HG02973 (cell line): ENCODE measurements around the gene MROH2A.
"Not testable (repeated sequence)": the region's sequence is repeated elsewhere in the genome, so short reads cannot be mapped to it uniquely, and the experiment has no call there.

Experiments
- ATAC-seq: cut with Tn5 transposase; IDR thresholded peaks from one replicate; pipeline ENCODE4 v1.9.1; 2021; ENCODE audit warnings: moderate library complexity; ENCODE audit not compliant: unreplicated experiment

MROH2A gene

GRCh38 chr2:233853883-233854240 lies 75.7 kb downstream of the MROH2A start:
- ATAC-seq, result peak; percentile 4

GRCh38 chr2:233854241-233854981 lies 76.3 kb downstream of the MROH2A start, which contains the start of gene HJURP:
Gene HJURP, minus strand, starts transcription at chr2:233854535. Its CDS starts 35 bp downstream, at chr2:233854500.
- ATAC-seq, result peak; percentile 93

DNA sequence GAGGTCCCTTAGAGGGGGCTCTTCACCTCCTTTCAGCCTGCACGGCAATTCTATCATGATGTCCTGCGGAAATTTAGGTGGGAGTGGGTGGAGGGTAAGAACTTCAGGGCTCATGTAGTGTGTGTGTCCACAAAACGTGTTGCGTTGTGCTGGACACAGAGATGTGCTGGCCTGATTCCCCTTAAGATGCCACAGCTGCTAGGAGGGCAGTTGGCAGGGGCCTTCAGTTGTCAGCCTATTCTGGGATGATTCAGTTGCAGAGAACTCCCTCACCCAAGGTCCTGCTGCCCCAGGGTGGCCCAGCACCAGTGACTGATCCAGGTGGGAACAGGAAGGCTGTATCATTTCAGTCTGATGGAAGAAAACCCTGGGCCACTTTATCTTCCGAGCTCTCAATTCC lies 77.2 kb downstream of the MROH2A start:
- ATAC-seq, result no peak

GRCh38 chr2:233856184-233856583 lies 78.1 kb downstream of the MROH2A start:
- no peak for ATAC-seq

DNA sequence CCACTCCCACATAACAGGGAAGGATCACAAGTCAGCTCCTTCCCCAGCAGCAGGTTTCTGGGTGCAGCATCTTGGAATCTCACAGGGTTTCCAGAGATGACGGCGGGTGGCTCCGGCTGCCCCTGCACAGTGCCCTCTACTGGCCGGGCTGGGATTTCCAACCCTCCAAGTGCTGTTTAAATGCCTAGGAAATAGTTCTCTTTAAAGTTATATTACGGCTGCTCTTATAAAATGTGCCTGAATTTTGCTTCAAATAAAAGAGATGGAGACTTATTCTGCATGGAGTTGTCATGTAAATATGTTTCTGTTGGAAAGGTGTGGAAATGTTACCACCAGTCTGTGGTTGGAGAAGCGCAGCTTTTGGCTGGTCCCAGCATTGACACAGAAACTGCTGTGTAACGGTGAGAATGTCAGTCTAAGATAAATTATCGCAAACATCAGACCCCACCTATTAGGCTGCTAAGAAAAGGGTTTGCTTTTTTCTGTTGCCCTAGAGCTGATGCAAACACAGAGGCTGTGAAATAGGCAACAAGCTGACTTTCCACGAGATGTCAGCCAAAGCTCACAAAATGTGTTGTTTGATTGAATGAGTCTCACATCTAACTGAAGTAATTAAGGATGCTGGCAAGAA lies 79.5 kb downstream of the MROH2A start:
- ATAC-seq, result no peak

DNA sequence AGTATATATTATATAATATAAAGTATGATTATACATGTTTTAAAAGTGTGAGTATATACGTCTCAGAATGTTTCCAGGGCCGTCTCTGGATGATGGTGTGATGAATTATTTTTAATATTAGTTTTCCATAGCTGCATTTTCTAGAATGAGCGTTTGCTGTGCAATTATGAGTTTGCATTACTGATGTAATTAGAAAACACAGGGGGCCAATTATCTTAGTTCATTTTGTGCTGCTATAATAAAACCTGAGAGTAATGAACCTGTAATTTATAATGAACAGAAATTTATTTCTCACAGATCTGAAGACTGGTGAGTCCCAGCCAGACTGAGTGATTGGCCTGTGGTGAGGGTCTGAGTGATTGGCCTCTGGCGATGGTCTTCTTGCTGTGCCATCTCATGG lies 80.2 kb downstream of the MROH2A start:
- ATAC-seq, result no peak

GRCh38 chr2:233862261-233862768 lies 84.2 kb downstream of the MROH2A start:
- no peak for ATAC-seq

- ATAC-seq, result no peak
Observed at GRCh38 chr2:233865838-233866237, 87.7 kb downstream of the MROH2A start.

GRCh38 chr2:233866479-233866878 lies 88.3 kb downstream of the MROH2A start:
- ATAC-seq, result no peak

GRCh38 chr2:233867993-233868532 lies 89.9 kb downstream of the MROH2A start, which contains the start of gene MSL3B:
Gene MSL3B, minus strand, starts transcription at chr2:233868386.
- ATAC-seq, result peak; percentile 70

GRCh38 chr2:233871432-233871831 lies 93.3 kb downstream of the MROH2A start:
- no peak for ATAC-seq

GRCh38 chr2:233872125-233872524 lies 94.0 kb downstream of the MROH2A start:
- ATAC-seq, result not testable (repeated sequence)

- ATAC-seq, result no peak
Observed at GRCh38 chr2:233882353-233882752, 104.2 kb downstream of the MROH2A start.
